Measurements from ENCODE around the gene SCAF11.

Gene SCAF11

DNA sequence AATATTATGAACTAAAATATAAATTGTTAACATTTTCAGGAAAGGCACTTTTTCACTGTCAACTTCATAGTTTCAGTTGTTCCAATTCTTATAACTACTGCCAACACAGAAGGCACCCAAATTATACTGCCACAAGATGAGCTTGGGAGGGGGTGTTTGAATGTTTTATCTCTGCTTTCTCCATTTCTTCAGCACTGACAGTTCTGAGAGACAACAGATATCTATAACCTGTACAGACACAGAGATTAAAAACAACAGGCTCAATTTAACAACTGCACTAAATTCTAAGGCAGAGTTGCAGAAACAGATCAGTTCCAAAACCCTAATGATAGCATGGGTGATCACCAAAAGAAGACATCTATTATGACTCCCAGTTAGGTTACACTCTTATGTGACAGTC, 12.8 kb downstream of the SCAF11 start:
- DNase-seq: no peak

DNA sequence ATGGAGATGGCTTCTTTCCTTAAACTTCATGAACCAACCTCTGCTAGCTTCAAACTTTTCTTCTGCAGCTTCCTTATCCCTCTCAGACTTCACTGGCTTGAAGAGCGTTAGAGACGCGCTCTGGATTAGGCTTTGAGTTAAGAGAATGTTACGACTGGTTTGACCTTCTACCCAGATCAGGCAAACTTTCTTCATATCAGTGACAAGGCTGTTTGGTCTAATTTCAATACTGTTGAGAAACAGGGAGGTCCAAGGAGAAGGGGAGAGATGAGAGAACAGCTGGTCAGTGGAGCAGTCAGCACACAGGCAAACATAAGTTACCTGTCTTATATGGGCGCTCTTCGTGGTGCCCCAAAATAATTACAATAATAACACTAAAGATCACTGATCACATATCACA, 14.9 kb downstream of the SCAF11 start:
- no peak for DNase-seq

DNA sequence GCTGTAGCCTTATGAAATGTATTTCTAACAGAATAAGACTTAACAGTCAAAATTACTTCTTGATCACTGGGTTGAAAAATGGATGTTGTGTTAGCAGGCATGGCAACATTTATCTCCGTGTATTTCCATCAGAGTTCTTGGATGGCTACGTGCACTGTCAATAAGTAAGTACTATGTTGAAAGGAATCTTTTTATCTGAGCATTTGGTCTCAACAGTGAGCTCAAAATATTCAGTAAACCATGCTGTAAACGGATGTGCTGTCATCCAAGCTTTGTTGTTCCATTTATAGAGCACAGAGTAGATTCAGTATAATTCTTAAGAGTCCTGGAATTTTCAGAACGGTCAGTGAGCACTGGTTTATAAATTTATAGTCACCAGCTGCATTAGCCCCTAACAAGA, 15.5 kb downstream of the SCAF11 start:
- DNase-seq: no peak

- DNase-seq: no peak
Observed at GRCh38 chr12:45974171-45974719, 16.1 kb downstream of the SCAF11 start.

GRCh38 chr12:45973526-45973925, 16.8 kb downstream of the SCAF11 start:
- peak; percentile 78 for DNase-seq

- no peak for DNase-seq
Observed at GRCh38 chr12:45970391-45970790, 20.0 kb downstream of the SCAF11 start.

DNA sequence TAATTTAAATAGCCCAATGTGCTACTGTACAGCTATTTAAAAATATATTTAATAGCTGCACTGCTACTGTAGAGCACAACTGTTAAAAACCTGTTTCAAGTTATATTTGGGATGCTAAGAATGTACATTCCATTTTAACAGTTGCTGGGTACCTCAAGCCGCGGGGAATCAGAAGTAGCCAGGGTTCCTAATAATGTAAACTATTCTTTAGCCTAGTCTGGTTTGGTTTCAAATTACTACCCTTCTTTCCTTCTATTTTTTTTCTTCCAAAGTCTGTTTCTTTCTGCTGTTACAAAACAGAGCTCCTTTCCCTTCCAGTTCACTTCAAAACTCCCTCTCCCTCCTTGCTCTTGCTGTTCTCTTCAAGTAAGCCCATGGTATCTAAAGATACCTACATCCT, 21.3 kb downstream of the SCAF11 start:
- DNase-seq: no peak

DNA sequence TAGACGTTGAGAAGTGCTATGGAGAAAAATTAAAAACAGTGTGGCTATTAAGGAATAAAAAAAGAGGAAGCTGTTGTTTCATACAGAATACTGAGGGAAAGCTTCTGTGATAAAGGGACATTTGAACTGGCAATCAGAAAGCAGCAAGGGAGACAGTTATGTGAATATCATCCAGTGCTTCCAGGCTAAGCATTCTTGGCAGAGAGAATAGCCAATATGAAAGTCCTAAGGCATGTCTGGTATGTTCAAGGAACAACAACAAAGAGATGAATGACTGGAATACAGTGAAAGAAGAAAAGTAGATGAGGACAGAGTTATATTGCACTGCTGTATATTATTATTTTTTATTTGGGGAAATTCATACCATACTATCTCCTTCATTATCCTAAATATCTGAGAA, 23.9 kb downstream of the SCAF11 start:
- peak; percentile 76 for DNase-seq

DNA sequence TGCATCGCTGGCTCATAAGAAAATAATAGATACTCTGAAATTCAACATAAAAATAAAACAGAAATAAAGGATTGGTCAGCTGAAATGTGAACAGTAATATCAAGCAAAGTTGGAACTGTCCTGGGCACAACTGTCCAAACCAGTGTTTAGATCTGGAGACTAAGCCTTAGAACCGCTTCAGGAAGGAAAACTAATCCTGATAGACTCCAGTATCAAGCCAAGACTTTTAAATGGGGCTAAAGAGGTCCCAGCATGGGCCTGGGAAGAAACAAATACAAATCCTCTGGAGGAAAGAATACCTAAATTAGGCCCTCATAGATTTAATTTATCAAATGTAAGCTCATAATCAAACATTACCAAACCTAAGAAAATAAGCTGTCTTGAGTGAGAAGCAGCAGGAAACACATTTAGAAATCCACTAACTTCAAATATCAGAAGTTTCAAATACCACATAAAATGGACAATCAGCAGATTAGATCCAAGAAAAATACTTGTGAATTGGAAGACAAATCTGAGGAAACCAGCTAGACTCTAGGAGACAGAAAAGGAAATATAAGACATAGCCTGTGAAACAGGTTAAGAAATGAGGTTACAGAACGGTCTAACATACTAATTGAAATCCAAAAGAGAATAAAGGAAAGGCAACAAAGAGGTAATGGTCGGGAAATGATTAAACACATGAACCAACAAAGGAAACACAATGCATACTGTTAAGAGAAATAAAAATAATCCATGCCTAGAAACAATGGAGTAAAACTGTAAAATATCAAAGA, 27.6 kb downstream of the SCAF11 start:
- DNase-seq: no peak

GRCh38 chr12:45959728-45960127, 30.6 kb downstream of the SCAF11 start:
- DNase-seq: no peak

DNA sequence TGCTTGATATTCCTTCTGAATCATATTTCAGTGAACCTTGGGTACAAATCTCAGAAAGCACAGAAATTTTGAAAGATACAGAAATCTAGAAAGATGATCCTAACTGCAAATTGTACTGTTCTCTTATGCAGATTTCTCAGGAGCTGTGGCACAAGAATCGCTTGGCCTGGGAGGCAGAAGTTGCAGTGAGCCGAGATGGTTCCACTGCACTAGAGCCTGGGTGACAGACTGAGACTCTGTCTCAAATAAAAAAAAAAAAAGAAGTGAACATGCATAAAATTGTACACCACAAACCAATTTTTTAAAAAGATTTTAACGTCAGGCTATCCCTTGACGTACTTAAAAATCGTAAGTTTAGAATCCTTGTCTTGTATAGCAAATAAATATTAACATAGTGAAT, 31.3 kb downstream of the SCAF11 start:
- DNase-seq: no peak

- no peak for DNase-seq
Observed at GRCh38 chr12:45948546-45948945, 41.8 kb downstream of the SCAF11 start.

GRCh38 chr12:45946435-45946834, 43.9 kb downstream of the SCAF11 start:
- no peak for DNase-seq

- no peak for DNase-seq
Observed at GRCh38 chr12:45944771-45945170, 45.6 kb downstream of the SCAF11 start.

GRCh38 chr12:45939759-45940158, 50.6 kb downstream of the SCAF11 start:
- DNase-seq: no peak

GRCh38 chr12:45938566-45938965, 51.8 kb downstream of the SCAF11 start:
- DNase-seq: no peak

- no peak for DNase-seq
Observed at GRCh38 chr12:45934956-45935355, 55.4 kb downstream of the SCAF11 start.

DNA sequence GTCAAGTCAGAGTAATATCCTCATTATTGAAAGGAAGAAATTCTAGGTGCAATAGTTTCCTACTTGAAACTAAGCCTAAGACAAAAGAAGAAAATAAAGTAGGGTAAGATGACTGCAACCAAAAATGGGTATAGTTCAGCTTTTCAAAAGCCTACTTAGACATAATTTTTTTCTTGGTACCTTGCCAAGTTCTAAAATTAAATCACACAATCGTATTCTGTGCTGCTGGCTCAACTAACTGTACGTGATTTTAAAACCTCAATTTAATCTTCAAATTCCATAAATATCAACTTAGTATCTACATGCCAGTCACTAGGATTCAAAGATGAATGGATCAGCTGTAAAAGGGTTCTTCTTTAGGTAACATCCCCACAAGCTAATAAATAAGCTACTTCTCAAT, 56.9 kb downstream of the SCAF11 start:
- no peak for DNase-seq

DNA sequence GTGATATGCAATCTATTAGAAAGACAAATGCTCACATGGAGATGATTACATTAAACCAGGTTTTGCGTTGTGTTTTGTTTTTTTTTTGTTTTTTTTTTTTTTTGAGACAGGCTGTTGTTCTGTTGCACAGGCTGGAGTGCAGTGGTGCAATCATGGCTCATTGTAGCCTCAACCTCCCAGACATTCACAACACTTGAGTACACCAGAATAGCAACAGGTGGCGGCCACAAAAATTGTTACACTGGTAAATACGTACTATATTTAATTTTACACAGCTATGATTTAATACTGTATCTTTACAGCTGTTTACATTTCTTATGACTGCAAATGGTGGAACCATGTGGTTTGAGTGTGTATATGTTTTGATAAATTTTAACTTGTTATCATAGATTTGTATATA, 60.0 kb downstream of the SCAF11 start:
- no peak for DNase-seq

DNA sequence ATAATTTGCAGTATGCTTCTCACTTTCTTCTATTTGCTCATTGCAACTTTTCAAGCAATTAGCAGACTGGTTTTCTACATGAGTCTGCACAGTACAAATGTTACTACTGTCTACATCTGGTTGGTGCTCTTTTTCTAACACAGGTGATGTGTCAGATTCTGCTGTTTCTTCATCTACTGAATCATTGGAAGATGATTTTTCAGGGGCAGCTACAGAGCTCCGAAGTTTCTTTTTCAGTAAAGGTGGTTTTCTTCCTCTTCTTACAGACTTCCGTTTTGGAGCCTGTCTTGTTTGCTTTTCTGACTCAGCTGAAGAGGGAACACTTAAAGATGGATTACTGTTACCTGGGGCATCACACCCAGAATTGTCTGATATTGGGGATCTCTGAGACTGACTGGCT, 62.1 kb downstream of the SCAF11 start:
- DNase-seq: no peak

DNA sequence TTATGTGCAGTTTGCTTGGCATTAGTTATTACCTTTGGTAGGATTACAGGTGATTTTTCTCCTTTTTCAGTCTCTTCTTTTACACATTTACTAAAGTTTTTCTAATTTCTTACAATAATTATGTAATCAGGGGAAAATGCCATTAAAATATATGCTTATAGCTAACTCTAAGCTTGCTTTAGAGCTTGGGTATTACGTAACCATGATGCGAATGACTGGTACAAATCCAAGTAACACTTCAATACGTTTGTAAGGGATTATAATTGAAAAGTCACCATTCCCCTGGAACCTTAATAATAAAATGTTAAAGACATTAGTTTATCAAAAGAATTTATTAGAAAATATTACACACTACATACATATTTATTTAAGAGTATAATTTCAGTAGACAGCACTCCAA, 71.6 kb downstream of the SCAF11 start:
- DNase-seq: no peak

GRCh38 chr12:45915405-45915804, 75.0 kb downstream of the SCAF11 start:
- no peak for DNase-seq

GRCh38 chr12:45914090-45914489, 76.3 kb downstream of the SCAF11 start:
- DNase-seq: peak; percentile 50

GRCh38 chr12:45913631-45914030, 76.7 kb downstream of the SCAF11 start:
- no peak for DNase-seq

GRCh38 chr12:45912774-45913173, 77.6 kb downstream of the SCAF11 start:
- DNase-seq: no peak

Measured in kidney glomerular epithelial cell (primary cell).